ENCODE measurements around the gene DLD. TPM values are rescaled to one million over a fixed set of nuclear protein-coding genes. Genes with fewer than 3 reads are reported as not detected.

Gene DLD
- total and polyA plus RNA-seq, 9 of the 15 experiments (the other 6 are each of a cell fraction or from before 2014, with no cell fraction given), result 130 to 639 (median 247) TPM

- TF ChIP-seq CBX2 (IDR thresholded peaks at IDR 0.05; ENCODE audit: insufficient read depth, low read length, poor library complexity, severe bottlenecking) (no peak), BRF2 (IDR thresholded peaks at IDR 0.05; ENCODE audit: borderline replicate concordance, insufficient read depth, insufficient read length) (no peak), ZNF165 (CRISPR knock-in tag; IDR thresholded peaks at IDR 0.05; ENCODE audit: borderline replicate concordance) (no peak)
Observed at GRCh38 chr7:107945332-107945731, 54.3 kb downstream of the DLD start (continued).

DNA sequence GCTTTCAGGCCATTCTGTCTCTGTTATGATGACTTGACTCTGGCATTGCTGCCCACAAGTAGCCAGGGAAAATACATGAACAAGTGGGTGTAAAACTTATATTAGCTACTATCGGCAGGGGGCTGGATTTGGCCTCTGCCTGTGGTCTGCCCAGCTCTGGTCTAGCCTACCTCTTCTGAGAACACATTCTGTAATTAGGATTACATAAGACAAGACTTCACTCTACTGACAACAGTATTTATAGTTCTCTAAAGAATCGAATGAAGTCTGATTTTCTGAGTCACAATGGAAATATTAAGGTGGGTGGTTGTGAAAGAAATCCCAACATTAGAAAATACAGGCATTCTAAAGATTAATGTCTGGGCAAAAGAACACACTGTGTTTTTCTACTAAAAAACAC lies 55.5 kb downstream of the DLD start:
- H3K79me2 ChIP-seq (ENCODE audit: control insufficient read depth, insufficient read depth, low read length), result no peaks in the 10 kb centered on the region
- peaks cover 15% of the 10 kb centered on the region; the same call in 2 of the 3 replicates for H3K36me3 ChIP-seq (ENCODE audit: control insufficient read depth, insufficient read depth, low read length)
- no peaks in the 10 kb centered on the region for H4K20me1 ChIP-seq (replicated peaks; ENCODE audit: control insufficient read depth, insufficient read depth, low read length)
- ATAC-seq (no peak), FAIRE-seq (no peak), DNase-seq (ENCODE audit: extremely low read depth in 1 of 4, low spot score in 3 of 4) (no peak)
- ChIA-PET POLR2A (interaction anchor here (1.1 kb wide), 1 partner anchor 8 kb away, joined by 3 read pairs; no protein-coding TSS in a partner anchor), CTCF (ENCODE audit: low intra/inter-chr PET ratio) (no interaction called here)
- no peak overlapping the region for H2AFZ ChIP-seq (ENCODE audit: low read depth, low read length)
- no peaks in the 10 kb centered on the region for H3K9me3 ChIP-seq (replicated peaks; ENCODE audit: control insufficient read depth, insufficient read depth, low read depth, low read length)
- intact Hi-C loops (cut with micrococcal nuclease), result loop anchor here (5.0 kb wide), 1 partner anchor 201 kb away; no protein-coding TSS in a partner anchor
- H3K27ac ChIP-seq (ENCODE audit: extremely low read depth, low read depth, low read length), result no peak overlapping the region
- no peaks in the 10 kb centered on the region for H3K9me1 ChIP-seq (ENCODE audit: control insufficient read depth, insufficient read depth, low read length)
- H3K4me2 ChIP-seq (ENCODE audit: insufficient read depth, low read length), result no peak overlapping the region
- no peak overlapping the region for H3K4me3 ChIP-seq
- no TSS peak for BruUV-seq (replicated peaks)
- H3K9ac ChIP-seq (ENCODE audit: insufficient read depth in 1 of 2, low read depth in 2 of 2, low read length in 2 of 2), result no peak overlapping the region
- in situ Hi-C loops (cut with MboI), result no loop called here
- peaks cover 0 to 3% of the 10 kb centered on the region in 2 experiments; a peak in 1 of 5 replicates for H3K4me1 ChIP-seq (replicated peaks in 1 of 2; ENCODE audit: control insufficient read depth in 2 of 2, insufficient read depth in 2 of 2, low read length in 2 of 2)
- TF ChIP-seq DNMT1 (IDR thresholded peaks at IDR 0.05), result no peak
- no peak for TF ChIP-seq ZNF3 (CRISPR knock-in tag; IDR thresholded peaks at IDR 0.05)
- TF ChIP-seq ZNF311 (CRISPR knock-in tag; IDR thresholded peaks at IDR 0.05), result no peak
- no peak for TF ChIP-seq POLR2B (IDR thresholded peaks at IDR 0.05; ENCODE audit: low read depth, partially characterized antibody)
- TF ChIP-seq KAT7 (CRISPR knock-in tag; IDR thresholded peaks at IDR 0.05; ENCODE audit: borderline replicate concordance), result no peak
- TF ChIP-seq TRIM24 (IDR thresholded peaks at IDR 0.05), result no peak
- no peak for TF ChIP-seq PHB2 (IDR thresholded peaks at IDR 0.05; ENCODE audit: low read depth)
- no peak for TF ChIP-seq CXXC5 (CRISPR knock-in tag; IDR thresholded peaks at IDR 0.05)
- TF ChIP-seq NELFE (IDR thresholded peaks at IDR 0.05; ENCODE audit: insufficient read depth, insufficient read length), result no peak
- TF ChIP-seq NCOA2 (IDR thresholded peaks at IDR 0.05; ENCODE audit: partially characterized antibody in 2 of 2), result no peak
- TF ChIP-seq ETV1 (tag; conservative IDR thresholded peaks at IDR 0.05; ENCODE audit: low read depth), result no peak
- no peak for TF ChIP-seq HNRNPK (IDR thresholded peaks at IDR 0.05; ENCODE audit: low read depth, low read length, poor library complexity, severe bottlenecking)
- TF ChIP-seq HSF4 (CRISPR knock-in tag; IDR thresholded peaks at IDR 0.05; ENCODE audit: borderline replicate concordance), result no peak
- TF ChIP-seq HES1 (IDR thresholded peaks at IDR 0.05; ENCODE audit: low read depth), result no peak
- TF ChIP-seq ELF4 (CRISPR knock-in tag; IDR thresholded peaks at IDR 0.05), result no peak
- H3K27me3 ChIP-seq (ENCODE audit: control insufficient read depth in 2 of 2, insufficient read depth in 2 of 2, low read length in 2 of 2), result no peaks in the 10 kb centered on the region
- 50% methylated on average over 2 of the region's 2 CpGs for WGBS (ENCODE audit: insufficient coverage, low coverage, missing lambda C conversion rate)
